ENCODE results near the gene PLXNA2.

DNA sequence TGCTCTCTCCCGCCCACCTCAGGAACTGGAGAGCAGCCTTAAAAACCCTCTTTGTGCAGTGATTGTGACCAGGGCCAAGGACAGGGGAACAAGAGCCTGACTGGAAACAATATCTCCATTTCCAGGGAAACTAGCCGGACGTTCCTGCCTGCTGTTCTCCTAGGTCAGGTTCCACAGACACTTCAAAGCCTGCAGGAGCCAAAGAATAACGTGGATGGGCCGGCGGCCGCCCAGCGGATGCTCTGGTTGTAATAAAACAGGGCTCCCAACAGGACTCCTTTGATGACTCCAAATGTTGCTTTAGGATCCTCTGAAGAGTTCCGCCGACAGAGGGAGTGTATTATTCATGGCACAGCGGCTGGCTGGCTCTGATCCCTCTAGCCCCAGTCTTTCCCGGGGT lies 162.2 kb downstream of the PLXNA2 start:
- TF ChIP-seq CTCF (IDR thresholded peaks at IDR 0.05; ENCODE audit: borderline replicate concordance, extremely low read depth, low read length, poor library complexity, severe bottlenecking) (no peak), EZH2 (IDR thresholded peaks at IDR 0.05; ENCODE audit: borderline replicate concordance, low read depth, low read length, severe bottlenecking) (no peak)
